OCI-LY7 (cell line): ENCODE measurements around the gene PCDH9.

Experiments
- EZH2phosphoT487 ChIP-seq: fragments of 200-600 bp; sonication (generic); IDR thresholded peaks from 2 replicates; pipeline ENCODE4 v1.6.1; 2018; ENCODE audit warnings: low read depth, borderline replicate concordance, mild to moderate bottlenecking, mixed run types, antibody characterized with exemption, low read length, moderate library complexity, mixed read lengths
- TF ChIP-seq, protein P1 (sequence below): fragments of 200-600 bp; sonication (generic); conservative IDR thresholded peaks from 2 replicates; pipeline ENCODE4 v1.5.1; 2014; ENCODE audit warnings: mild to moderate bottlenecking, antibody characterized with exemption, low read length, moderate library complexity, mixed read lengths

DNA sequence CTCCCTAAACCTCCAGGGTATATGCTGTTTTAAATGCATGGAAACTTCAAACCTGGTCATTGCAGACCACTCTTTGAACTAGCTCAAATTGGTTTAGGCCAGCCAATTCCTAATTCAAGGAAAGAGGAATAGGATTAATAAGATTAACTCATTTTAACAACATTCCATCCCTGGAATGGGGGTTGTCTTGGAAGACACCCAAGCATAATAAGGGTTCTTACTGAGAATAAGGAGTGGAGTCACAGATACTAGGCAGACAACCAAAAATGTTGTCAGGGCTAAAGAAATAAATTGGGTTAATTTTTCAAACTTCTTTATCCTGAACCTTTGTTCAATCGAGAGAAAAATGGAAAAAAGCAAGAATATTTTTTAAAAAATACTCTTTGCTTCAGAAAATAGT, 186.2 kb downstream of the PCDH9 start:
- TF ChIP-seq, protein P1, sequence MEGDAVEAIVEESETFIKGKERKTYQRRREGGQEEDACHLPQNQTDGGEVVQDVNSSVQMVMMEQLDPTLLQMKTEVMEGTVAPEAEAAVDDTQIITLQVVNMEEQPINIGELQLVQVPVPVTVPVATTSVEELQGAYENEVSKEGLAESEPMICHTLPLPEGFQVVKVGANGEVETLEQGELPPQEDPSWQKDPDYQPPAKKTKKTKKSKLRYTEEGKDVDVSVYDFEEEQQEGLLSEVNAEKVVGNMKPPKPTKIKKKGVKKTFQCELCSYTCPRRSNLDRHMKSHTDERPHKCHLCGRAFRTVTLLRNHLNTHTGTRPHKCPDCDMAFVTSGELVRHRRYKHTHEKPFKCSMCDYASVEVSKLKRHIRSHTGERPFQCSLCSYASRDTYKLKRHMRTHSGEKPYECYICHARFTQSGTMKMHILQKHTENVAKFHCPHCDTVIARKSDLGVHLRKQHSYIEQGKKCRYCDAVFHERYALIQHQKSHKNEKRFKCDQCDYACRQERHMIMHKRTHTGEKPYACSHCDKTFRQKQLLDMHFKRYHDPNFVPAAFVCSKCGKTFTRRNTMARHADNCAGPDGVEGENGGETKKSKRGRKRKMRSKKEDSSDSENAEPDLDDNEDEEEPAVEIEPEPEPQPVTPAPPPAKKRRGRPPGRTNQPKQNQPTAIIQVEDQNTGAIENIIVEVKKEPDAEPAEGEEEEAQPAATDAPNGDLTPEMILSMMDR: no peak
- no peak for TF ChIP-seq EZH2phosphoT487
